HG03095 (cell line): Measurements from ENCODE around the gene PPP2R3A.

Experiments used
- ATAC-seq: cut with Tn5 transposase; IDR thresholded peaks from one replicate; pipeline ENCODE4 v1.9.1; 2021; ENCODE audit warnings: moderate library complexity; ENCODE audit not compliant: unreplicated experiment

The PPP2R3A gene

GRCh38 chr3:136022529-136023263, 57.2 kb downstream of the PPP2R3A start:
- no peak for ATAC-seq

- ATAC-seq, result no peak
Measured at GRCh38 chr3:136023264-136023978, 57.9 kb downstream of the PPP2R3A start.

GRCh38 chr3:136036306-136036705, 70.8 kb downstream of the PPP2R3A start:
- ATAC-seq, result no peak

GRCh38 chr3:136038668-136039067, 73.1 kb downstream of the PPP2R3A start:
- ATAC-seq, result no peak

GRCh38 chr3:136042608-136043221, 77.2 kb downstream of the PPP2R3A start:
- ATAC-seq, result no peak

GRCh38 chr3:136044980-136045745, 79.6 kb downstream of the PPP2R3A start:
- no peak for ATAC-seq

- no peak for ATAC-seq
Measured at GRCh38 chr3:136048068-136048467, 82.5 kb downstream of the PPP2R3A start.

- no peak for ATAC-seq
Measured at GRCh38 chr3:136050250-136050649, 84.7 kb downstream of the PPP2R3A start.

GRCh38 chr3:136055491-136055890, 90.0 kb downstream of the PPP2R3A start:
- ATAC-seq, result no peak

GRCh38 chr3:136067211-136067610, 101.7 kb downstream of the PPP2R3A start:
- no peak for ATAC-seq

GRCh38 chr3:136068708-136069107, 103.2 kb downstream of the PPP2R3A start:
- no peak for ATAC-seq

- ATAC-seq, result no peak
Measured at GRCh38 chr3:136069933-136070332, 104.4 kb downstream of the PPP2R3A start.

- no peak for ATAC-seq
Measured at GRCh38 chr3:136070334-136070733, 104.8 kb downstream of the PPP2R3A start.

GRCh38 chr3:136070953-136071949, 105.7 kb downstream of the PPP2R3A start:
- no peak for ATAC-seq

GRCh38 chr3:136074546-136075170, 109.1 kb downstream of the PPP2R3A start:
- no peak for ATAC-seq

GRCh38 chr3:136075218-136075808, 109.8 kb downstream of the PPP2R3A start:
- ATAC-seq, result no peak

GRCh38 chr3:136075811-136076210, 110.3 kb downstream of the PPP2R3A start:
- no peak for ATAC-seq

GRCh38 chr3:136078421-136079364, 113.2 kb downstream of the PPP2R3A start:
- no peak for ATAC-seq
